Measurements from ENCODE around the gene MACO1.
A peak's percentile ranks its signal among the peaks of the same experiment; 100 is the strongest.

The MACO1 gene

GRCh38 chr1:25522031-25522655, 91.4 kb downstream of the MACO1 start:
- Histone ChIP-seq H3K27ac (no peak overlapping the region), H3K4me3 (no peak overlapping the region)
- no peak for DNase-seq (ENCODE audit: low spot score)
- TF ChIP-seq, protein P1, sequence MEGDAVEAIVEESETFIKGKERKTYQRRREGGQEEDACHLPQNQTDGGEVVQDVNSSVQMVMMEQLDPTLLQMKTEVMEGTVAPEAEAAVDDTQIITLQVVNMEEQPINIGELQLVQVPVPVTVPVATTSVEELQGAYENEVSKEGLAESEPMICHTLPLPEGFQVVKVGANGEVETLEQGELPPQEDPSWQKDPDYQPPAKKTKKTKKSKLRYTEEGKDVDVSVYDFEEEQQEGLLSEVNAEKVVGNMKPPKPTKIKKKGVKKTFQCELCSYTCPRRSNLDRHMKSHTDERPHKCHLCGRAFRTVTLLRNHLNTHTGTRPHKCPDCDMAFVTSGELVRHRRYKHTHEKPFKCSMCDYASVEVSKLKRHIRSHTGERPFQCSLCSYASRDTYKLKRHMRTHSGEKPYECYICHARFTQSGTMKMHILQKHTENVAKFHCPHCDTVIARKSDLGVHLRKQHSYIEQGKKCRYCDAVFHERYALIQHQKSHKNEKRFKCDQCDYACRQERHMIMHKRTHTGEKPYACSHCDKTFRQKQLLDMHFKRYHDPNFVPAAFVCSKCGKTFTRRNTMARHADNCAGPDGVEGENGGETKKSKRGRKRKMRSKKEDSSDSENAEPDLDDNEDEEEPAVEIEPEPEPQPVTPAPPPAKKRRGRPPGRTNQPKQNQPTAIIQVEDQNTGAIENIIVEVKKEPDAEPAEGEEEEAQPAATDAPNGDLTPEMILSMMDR (IDR thresholded peaks at IDR 0.05): no peak

DNA sequence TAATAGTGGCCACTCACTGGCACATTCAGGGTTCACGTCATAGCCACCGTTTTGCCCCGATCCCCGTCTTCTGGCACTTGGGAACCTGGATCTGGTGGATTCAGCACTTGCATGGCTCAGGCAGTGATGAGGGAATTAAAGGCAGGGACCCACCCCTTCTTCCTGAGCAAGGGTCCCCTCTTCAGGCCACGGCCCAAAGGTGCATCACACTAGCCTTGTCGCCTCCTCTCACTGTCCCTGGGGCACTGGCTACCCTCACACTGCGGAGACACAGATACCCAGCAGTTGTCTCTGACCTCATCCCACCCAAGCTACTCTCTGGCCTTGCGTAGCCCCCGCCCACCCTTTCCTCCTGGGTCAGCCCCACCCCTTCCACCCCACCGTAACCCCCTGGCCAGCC, 92.8 kb downstream of the MACO1 start:
- DNase-seq (ENCODE audit: low spot score): no peak
- TF ChIP-seq, protein P1 (IDR thresholded peaks at IDR 0.05): peak; percentile 15
- Histone ChIP-seq H3K27ac (no peak overlapping the region), H3K4me3 (no peak overlapping the region)

DNA sequence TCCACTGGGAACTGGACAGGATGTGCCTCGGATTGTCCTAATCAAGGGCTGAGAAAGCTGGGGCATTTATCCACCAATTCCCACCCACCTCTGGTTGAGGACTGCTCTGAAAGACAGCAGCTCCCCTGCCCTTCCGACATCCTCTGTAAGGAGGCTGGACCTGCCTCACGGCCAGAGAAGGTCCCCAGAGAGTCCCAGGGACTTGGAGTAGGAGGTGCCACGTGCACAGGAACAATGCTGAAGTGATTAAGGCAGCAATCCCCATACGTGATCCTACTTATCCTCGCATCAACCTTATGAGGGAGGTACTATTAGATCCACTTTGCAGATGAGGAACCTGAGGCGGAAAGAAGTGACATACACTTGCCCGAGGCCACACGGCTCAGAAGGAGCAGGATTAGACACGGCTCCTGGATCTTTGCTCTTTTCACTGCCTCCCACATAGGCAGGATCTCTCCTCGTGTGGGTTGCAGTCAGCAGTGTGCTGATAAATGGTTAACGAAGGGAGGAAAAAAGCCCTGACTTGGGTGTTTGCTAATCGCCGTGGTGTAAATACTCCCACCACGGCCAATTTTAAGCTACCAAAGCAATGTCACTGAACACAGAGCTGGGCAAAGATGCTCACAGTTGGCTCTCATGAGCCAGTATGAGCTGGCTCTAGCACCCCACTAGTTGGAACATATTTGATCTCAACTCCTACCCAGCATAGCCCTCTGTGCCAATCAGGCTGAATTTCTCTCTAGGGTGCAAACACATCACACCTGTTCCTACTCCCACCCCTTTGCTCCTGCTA, 94.1 kb downstream of the MACO1 start:
- no peak overlapping the region for H3K27ac ChIP-seq

GRCh38 chr1:25525361-25525688, 94.6 kb downstream of the MACO1 start:
- Histone ChIP-seq H3K4me3 (no peak overlapping the region), H3K27ac (no peak overlapping the region)
- DNase-seq (ENCODE audit: low spot score): no peak
- TF ChIP-seq, protein P1 (IDR thresholded peaks at IDR 0.05): no peak

More for the DNA sequence above, 94.1 kb downstream of the MACO1 start:
- TF ChIP-seq, protein P1 (IDR thresholded peaks at IDR 0.05): no peak
- H3K4me3 ChIP-seq: no peak overlapping the region
- DNase-seq (ENCODE audit: low spot score): no peak

DNA sequence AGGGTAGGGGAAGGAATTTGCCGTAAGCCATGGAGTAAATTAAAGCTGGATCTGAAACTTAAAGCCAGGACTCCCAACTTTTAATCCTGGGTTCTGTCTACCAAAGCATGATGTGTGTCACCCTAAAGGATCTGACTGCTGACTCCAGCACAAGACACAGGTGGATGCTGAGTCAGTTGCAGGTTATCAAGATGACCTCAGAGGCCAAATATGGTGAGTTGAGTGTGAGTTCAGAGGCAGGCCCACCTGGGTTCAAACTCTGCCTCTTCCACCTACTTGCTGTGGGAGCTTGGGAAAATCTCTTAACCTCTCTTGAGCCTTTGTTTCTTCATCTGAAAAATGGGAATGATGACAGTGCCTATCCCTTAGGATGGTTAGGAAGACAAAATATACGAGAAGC, 96.1 kb downstream of the MACO1 start:
- TF ChIP-seq, protein P1 (IDR thresholded peaks at IDR 0.05): no peak
- no peak for DNase-seq (ENCODE audit: low spot score)
- H3K4me3 ChIP-seq: no peak overlapping the region
- no peak overlapping the region for H3K27ac ChIP-seq

GRCh38 chr1:25527226-25527846, 96.6 kb downstream of the MACO1 start:
- DNase-seq (ENCODE audit: low spot score): no peak
- no peak overlapping the region for H3K27ac ChIP-seq

More at GRCh38 chr1:25527226-25527846, 96.6 kb downstream of the MACO1 start:
- TF ChIP-seq, protein P1 (IDR thresholded peaks at IDR 0.05): no peak
- H3K4me3 ChIP-seq: no peak overlapping the region
